Caki2 (cell line): ENCODE data around the gene TAB3. TPM values are rescaled to one million over a fixed set of nuclear protein-coding genes. Genes with fewer than 3 reads are reported as not detected.
"Not testable (repeated sequence)": the region's sequence is repeated elsewhere in the genome, so short reads cannot be mapped to it uniquely, and the experiment has no call there.

Experiments
- DNase-seq: peaks from one replicate; pipeline ENCODE4 v3.0.0-alpha.2; 2015; ENCODE audit warnings: low read depth
- in situ Hi-C: cut with HindIII; loops from 2 replicates; pipeline ENCODE4 v1.10.0; 2016; ENCODE audit warnings: low sequenced_read_pairs, low pct_unique_long_range_greater_than_20kb, mixed read lengths
- total RNA-seq: library from RNA; depleted of rRNA; stranded (reverse); fragments of >200 nt; shearing (Covaris generic); gene quantifications from 2 replicates; pipeline ENCODE4 v1.2.3, GENCODE V29; 2014; ENCODE audit warnings: low replicate concordance

TAB3 gene
- total RNA-seq, 1 experiment from 2014 or later: 5.9 TPM

GRCh38 chrX:30831082-30831481, 58.0 kb downstream of the TAB3 start:
- in situ Hi-C loops: no loop called here
- no peak for DNase-seq

- in situ Hi-C loops: no loop called here
- no peak for DNase-seq
Observed at GRCh38 chrX:30830326-30830943, 58.6 kb downstream of the TAB3 start.

- in situ Hi-C loops: no loop called here
- no peak for DNase-seq
Observed at GRCh38 chrX:30824275-30824674, 64.8 kb downstream of the TAB3 start.

- in situ Hi-C loops: no loop called here
- no peak for DNase-seq
Observed at GRCh38 chrX:30822764-30823163, 66.3 kb downstream of the TAB3 start.

- in situ Hi-C loops: no loop called here
- DNase-seq: no peak
Observed at GRCh38 chrX:30822068-30822681, 66.9 kb downstream of the TAB3 start.

- DNase-seq: no peak
- in situ Hi-C loops: no loop called here
Observed at GRCh38 chrX:30821116-30821515, 67.9 kb downstream of the TAB3 start.

GRCh38 chrX:30819080-30819479, 70.0 kb downstream of the TAB3 start:
- no peak for DNase-seq
- in situ Hi-C loops: no loop called here

DNA sequence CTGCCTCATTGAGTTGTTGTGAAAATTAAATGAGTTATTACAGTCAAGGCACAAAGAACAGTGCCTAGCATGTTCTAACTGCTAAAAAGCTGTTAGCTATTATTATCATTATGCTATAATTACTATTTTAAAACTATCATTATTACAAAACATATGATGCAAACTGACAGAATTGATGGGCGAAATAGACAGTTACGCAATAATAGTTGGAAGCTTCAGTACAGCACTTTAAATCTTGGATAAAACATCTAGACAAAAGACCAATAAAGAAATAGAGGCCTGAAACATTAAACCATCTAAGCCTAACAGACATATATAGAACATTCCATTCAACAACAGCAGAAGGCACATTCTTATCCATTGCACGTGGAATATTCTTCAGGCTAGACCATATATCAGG, 73.0 kb downstream of the TAB3 start:
- DNase-seq: no peak
- in situ Hi-C loops: no loop called here

GRCh38 chrX:30814978-30815377, 74.1 kb downstream of the TAB3 start:
- in situ Hi-C loops: no loop called here
- DNase-seq: no peak

DNA sequence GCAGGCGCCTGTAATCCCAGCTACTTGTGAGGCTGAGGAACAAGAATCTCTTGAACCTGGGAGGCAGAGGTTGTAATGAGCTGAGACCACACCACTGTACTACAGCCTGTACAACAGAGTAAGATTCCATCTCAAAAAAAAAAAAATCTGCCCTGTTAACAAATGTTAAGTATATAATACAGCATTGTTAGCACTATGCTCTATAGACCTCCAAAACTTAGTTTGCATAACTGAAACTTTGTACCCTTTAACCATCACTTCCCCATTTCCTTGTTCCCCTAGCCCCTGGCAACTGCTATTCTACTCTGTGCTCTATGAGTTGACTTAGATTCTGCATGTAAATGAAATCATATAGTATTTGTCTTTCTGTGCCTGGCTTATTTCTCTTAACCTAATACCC, 76.7 kb downstream of the TAB3 start:
- DNase-seq: no peak
- in situ Hi-C loops: no loop called here

DNA sequence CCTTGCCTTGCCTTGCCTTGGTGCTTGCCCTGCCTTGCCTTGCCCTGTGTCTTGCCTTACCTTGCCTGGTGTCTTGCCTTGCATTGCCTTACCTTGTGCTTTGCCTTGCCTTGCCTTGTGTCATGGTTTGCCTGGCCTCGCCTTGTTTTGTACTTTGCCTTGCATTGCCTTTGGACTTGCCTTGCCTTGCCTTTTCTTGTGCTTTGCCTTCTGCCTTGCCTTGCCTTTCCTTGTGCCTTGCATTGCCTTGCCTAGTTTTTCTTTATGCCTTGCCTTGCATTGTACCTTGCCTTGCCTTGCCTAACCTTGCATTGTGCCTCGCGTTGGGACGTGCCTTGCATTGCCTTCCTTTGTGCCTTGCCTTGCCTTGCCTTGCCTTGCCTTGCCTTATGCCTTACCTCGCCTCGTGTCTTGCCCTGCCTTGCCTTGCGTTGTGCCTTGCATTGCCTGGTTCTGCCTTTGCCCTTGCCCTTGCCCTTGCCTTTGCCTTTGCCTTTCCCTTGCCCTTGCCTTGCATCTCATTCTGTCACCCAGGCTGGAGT, 82.8 kb downstream of the TAB3 start:
- DNase-seq: no peak
- in situ Hi-C loops: no loop called here

GRCh38 chrX:30804462-30804861, 84.6 kb downstream of the TAB3 start:
- in situ Hi-C loops: no loop called here
- DNase-seq: no peak

GRCh38 chrX:30800901-30801300, 88.2 kb downstream of the TAB3 start:
- DNase-seq: no peak
- in situ Hi-C loops: no loop called here

DNA sequence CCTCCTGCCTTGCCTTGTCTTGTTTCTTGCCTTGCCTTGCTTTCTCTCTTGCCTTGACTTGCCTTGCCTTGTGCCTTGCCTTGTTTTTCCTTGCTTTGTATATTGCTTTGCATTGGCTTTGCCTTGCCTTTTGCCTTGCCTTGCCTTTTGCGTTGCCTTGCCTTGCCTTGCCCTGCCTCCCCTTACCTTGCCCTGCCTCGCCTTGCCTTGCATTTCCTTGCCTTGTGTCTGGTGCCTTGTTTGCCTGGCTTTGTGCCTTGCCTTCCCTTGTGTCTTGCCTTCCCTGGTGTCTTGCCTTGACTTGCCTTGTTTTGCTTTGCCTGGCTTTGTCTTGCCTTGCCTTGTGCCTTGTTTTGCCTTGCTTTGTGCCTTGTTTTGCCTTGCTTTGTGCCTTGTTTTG, 89.7 kb downstream of the TAB3 start:
- in situ Hi-C loops: no loop called here
- DNase-seq: no peak

DNA sequence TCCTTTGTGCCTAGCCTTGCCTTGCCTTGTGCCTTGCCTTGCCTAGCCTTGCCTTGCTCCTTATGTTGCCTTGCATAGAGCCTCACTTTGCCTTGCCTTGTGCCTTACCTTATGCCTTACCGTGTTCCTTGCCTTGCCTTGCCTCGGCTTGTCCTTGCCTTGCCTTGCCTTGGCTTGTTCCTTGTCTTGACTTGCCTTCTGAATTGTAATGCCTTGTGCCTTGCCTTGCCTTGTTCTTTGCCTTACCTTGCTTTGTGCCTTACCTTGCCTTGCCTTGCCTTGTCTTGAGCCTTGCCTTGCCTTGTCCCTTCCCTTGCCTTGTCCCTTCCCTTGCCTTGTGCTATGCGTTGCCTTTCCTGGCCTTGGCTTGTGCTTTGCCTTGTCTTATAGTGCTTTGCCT, 90.2 kb downstream of the TAB3 start:
- in situ Hi-C loops: no loop called here
- DNase-seq: no peak

DNA sequence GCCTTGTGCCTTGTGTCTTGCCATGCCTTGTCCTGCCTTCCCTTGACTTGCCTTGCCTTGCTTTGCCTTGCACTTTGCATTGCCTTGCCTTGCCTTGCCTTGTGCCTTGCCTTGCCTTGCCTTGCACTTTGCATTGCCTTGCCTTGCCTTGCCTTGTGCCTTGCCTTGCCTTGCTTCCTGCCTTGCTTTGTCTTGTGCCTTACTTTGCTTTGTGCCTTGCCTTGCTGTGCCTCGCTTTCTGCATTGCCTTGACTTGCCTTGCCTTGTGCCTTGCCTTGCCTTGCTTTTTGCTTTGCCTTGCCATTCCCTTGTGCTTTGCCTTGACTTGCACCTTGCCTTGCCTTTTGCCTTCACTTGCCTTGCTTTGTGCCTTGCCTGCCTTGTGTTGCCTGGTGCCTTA, 91.8 kb downstream of the TAB3 start:
- DNase-seq, in situ Hi-C loops: not testable (repeated sequence)

DNA sequence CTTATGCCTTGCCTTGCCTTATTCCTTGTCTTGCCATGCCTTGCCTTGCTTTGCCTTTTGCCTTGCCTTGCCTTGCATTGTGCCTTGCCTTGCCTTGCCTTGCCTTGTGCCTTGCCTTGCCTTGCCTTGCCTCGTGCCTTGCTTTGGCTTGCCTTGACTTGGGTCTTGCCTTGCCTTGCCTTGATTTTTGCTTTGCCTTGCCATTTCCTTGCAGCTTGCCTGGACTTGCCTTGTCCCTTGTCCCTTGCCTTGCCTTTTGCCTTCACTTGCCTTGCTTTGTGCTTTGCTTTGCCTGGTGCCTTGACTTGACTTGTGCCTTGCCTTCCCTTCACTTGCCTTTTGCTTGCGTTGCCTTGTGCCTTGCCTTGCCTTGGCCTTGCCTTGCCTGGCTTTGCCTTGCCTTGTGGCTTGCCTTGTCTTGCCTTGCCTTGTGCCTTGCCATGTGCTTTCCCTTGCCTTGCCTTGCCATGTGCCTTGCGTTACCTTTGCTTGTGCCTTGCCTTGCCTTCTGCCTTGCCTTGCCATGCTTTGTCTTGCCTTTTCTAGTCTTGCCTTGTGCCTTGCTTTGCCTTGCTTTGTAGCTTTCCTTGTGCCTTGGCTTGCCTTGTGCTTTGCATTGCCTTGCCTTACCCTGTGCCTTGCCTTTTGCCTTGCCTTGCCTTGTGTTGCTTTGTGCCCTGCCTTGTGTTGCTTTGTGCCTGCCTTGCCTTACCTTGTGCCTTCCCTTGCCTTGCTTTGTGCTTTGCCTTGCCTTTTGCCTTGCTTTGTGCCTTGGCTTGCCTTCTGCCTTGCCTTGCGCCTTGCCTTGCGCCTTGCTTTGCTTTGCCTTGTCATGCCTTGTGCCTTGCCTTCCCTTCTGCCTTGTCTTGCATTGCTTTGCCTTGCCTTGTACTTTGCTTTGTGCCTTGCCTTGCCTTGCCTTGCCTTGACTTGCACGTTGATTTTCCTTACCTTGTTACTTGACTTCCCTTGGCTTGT, 92.8 kb downstream of the TAB3 start:
- DNase-seq: no peak
- in situ Hi-C loops: no loop called here

DNA sequence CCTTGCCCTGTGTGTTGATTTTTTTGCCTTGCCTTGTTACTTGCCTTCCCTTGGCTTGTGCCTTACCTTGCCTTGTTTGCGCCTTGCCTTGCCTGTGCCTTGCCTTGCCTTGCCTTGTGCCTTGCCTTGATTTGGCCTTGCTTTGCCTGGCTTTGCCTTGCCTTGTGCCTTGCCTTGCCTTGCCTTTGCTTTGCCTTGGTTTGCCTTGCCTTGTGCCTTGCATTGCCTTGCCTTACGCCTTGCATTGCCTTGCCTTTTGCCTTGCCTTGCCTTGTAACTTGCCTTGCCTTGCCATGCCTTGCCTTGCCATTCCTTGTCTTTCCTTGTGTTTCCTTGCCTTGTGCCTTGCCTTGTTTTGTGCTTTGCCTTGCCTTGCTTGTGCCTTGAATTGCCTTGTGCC, 94.6 kb downstream of the TAB3 start:
- in situ Hi-C loops: no loop called here
- no peak for DNase-seq

- no peak for DNase-seq
- in situ Hi-C loops: no loop called here
Observed at GRCh38 chrX:30793767-30794103, 95.3 kb downstream of the TAB3 start.
